Measurements from ENCODE around the gene ADCY9. TPM values are rescaled to one million over a fixed set of nuclear protein-coding genes. Genes with fewer than 3 reads are reported as not detected.
A peak's percentile ranks its signal among the peaks of the same experiment; 100 is the strongest.

ADCY9 gene
- total RNA-seq, 1 experiment from 2014 or later, result 9.8 TPM

DNA sequence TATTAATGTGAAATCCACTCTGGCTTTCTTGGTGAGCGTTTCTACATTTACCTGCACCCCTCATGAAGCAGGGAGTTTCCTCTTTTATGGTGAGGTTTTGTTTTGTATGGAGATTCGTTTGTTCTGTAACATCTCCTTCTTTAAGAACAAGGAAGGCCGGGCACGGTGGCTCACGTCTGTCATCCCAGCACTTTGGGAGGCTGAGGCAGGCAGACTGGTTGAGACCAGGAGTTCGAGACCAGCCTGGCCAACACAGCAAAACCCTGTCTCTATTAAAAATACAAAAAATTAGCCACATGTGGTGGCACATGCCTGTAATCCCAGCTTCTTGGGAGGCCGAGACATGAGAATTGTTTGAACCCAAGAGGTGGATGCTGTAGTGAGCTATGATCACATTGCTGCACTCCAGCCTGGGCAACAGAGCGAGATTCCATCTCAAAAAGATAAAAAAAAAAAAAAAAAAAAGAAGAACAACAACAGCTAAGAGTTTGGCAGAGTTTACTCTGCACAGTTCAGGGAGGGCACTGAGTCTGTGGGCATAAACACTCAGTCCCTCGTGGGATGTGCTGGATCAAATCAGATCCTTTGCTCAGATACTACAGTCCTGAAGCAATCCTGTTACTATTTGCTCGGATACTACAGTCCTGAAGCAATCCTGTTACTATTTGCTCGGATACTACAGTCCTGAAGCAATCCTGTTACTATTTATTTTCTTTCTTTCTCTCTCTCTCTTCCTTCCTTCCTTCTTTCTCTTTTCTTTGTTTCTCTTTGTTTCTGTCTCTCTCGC is 28.9 kb downstream of the ADCY9 start:
- no peaks in the 10 kb centered on the region for H3K9me2 ChIP-seq (ENCODE audit: insufficient read depth)
- H3K27ac ChIP-seq (ENCODE audit: low read depth, low read length), result no peak overlapping the region
- CTCF ChIA-PET, result no interaction called here
- H2AFZ ChIP-seq (ENCODE audit: low read depth, low read length, poor library complexity, severe bottlenecking), result no peak overlapping the region
- no peaks in the 10 kb centered on the region for H3K9me3 ChIP-seq (ENCODE audit: control insufficient read depth in 1 of 2, insufficient read depth in 1 of 2, low read depth in 1 of 2, low read length in 2 of 2)
- H3K79me2 ChIP-seq (ENCODE audit: insufficient read depth, low read length), result no peaks in the 10 kb centered on the region
- POLR2A ChIA-PET, result interaction anchor here (1.5 kb wide), 1 partner anchor 25 kb away, joined by 3 read pairs; no protein-coding TSS in a partner anchor
- no peaks in the 10 kb centered on the region for H4K20me1 ChIP-seq (ENCODE audit: insufficient read depth)
- no peaks in the 10 kb centered on the region for H3K27me3 ChIP-seq (ENCODE audit: insufficient read depth, low read length)
- peak overlapping the region; percentile 12; the same call in 1 of the 2 replicates for H3K4me2 ChIP-seq (ENCODE audit: low read length)
- H3K4me3 ChIP-seq (replicated peaks in 1 of 2; ENCODE audit: low read depth in 1 of 2, low read length in 2 of 2), result no peak overlapping the region
- H3K9ac ChIP-seq (ENCODE audit: low read length), result no peak overlapping the region
- peaks cover 20 to 23% of the 10 kb centered on the region in 2 experiments for H3K4me1 ChIP-seq (ENCODE audit: control insufficient read depth in 1 of 2, insufficient read depth in 2 of 2, low read length in 2 of 2)
- ATAC-seq (no peak), DNase-seq (ENCODE audit: low read depth, low spot score) (no peak)
- H3K36me3 ChIP-seq (ENCODE audit: control insufficient read depth in 1 of 2, insufficient read depth in 2 of 2, low read length in 2 of 2), result no peaks in the 10 kb centered on the region
- BruUV-seq (replicated peaks), result no TSS peak
- RAD21 ChIA-PET (ENCODE audit: low non-redundant PET in 1 of 2, low total read pairs in 2 of 2, uncharacterized antibody in 2 of 2, unreplicated experiment in 2 of 2), result interaction anchor here in 1 of 2 experiments (0.6 kb wide), 1 partner anchor 163 kb away, joined by 3 read pairs; no protein-coding TSS in a partner anchor
- intact Hi-C loops (cut with micrococcal nuclease), result no loop called here
- TF ChIP-seq, protein P1, sequence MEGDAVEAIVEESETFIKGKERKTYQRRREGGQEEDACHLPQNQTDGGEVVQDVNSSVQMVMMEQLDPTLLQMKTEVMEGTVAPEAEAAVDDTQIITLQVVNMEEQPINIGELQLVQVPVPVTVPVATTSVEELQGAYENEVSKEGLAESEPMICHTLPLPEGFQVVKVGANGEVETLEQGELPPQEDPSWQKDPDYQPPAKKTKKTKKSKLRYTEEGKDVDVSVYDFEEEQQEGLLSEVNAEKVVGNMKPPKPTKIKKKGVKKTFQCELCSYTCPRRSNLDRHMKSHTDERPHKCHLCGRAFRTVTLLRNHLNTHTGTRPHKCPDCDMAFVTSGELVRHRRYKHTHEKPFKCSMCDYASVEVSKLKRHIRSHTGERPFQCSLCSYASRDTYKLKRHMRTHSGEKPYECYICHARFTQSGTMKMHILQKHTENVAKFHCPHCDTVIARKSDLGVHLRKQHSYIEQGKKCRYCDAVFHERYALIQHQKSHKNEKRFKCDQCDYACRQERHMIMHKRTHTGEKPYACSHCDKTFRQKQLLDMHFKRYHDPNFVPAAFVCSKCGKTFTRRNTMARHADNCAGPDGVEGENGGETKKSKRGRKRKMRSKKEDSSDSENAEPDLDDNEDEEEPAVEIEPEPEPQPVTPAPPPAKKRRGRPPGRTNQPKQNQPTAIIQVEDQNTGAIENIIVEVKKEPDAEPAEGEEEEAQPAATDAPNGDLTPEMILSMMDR (IDR thresholded peaks at IDR 0.05 in 2 of 3, conservative IDR thresholded peaks at IDR 0.05 in 1 of 3; ENCODE audit: borderline replicate concordance in 1 of 3, insufficient read depth in 1 of 3, low read depth in 2 of 3, low read length in 2 of 3), result no peak
- no peak for TF ChIP-seq ZNF274 (IDR thresholded peaks at IDR 0.05; ENCODE audit: low read depth, low read length)
- TF ChIP-seq EZH2 (IDR thresholded peaks at IDR 0.05), result no peak
- no peak for TF ChIP-seq CEBPB (IDR thresholded peaks at IDR 0.05; ENCODE audit: low read depth)
- no peak for TF ChIP-seq ZFX (IDR thresholded peaks at IDR 0.05)
- TF ChIP-seq SP1 (IDR thresholded peaks at IDR 0.05; ENCODE audit: low read depth), result no peak
- no peak for TF ChIP-seq EZH2phosphoT487 (IDR thresholded peaks at IDR 0.05; ENCODE audit: borderline replicate concordance)
- TF ChIP-seq RAD21 (IDR thresholded peaks at IDR 0.05; ENCODE audit: low read depth), result no peak
- no peak for TF ChIP-seq TCF7L2 (IDR thresholded peaks at IDR 0.05; ENCODE audit: borderline replicate concordance, extremely low read depth, insufficient read depth, insufficient read length)
- TF ChIP-seq POLR2AphosphoS5 (IDR thresholded peaks at IDR 0.05; ENCODE audit: low read depth, low read length), result no peak
- TF ChIP-seq FOSL1 (IDR thresholded peaks at IDR 0.05; ENCODE audit: low read depth), result no peak
- no peak for TF ChIP-seq POLR2A (IDR thresholded peaks at IDR 0.05; ENCODE audit: borderline replicate concordance, extremely low read depth, insufficient read depth, insufficient read length)
- TF ChIP-seq SIN3A (IDR thresholded peaks at IDR 0.05; ENCODE audit: low read depth), result no peak
- TF ChIP-seq, protein P2, sequence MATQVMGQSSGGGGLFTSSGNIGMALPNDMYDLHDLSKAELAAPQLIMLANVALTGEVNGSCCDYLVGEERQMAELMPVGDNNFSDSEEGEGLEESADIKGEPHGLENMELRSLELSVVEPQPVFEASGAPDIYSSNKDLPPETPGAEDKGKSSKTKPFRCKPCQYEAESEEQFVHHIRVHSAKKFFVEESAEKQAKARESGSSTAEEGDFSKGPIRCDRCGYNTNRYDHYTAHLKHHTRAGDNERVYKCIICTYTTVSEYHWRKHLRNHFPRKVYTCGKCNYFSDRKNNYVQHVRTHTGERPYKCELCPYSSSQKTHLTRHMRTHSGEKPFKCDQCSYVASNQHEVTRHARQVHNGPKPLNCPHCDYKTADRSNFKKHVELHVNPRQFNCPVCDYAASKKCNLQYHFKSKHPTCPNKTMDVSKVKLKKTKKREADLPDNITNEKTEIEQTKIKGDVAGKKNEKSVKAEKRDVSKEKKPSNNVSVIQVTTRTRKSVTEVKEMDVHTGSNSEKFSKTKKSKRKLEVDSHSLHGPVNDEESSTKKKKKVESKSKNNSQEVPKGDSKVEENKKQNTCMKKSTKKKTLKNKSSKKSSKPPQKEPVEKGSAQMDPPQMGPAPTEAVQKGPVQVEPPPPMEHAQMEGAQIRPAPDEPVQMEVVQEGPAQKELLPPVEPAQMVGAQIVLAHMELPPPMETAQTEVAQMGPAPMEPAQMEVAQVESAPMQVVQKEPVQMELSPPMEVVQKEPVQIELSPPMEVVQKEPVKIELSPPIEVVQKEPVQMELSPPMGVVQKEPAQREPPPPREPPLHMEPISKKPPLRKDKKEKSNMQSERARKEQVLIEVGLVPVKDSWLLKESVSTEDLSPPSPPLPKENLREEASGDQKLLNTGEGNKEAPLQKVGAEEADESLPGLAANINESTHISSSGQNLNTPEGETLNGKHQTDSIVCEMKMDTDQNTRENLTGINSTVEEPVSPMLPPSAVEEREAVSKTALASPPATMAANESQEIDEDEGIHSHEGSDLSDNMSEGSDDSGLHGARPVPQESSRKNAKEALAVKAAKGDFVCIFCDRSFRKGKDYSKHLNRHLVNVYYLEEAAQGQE (IDR thresholded peaks at IDR 0.05; ENCODE audit: low read depth), result no peak
- TF ChIP-seq, protein P3, sequence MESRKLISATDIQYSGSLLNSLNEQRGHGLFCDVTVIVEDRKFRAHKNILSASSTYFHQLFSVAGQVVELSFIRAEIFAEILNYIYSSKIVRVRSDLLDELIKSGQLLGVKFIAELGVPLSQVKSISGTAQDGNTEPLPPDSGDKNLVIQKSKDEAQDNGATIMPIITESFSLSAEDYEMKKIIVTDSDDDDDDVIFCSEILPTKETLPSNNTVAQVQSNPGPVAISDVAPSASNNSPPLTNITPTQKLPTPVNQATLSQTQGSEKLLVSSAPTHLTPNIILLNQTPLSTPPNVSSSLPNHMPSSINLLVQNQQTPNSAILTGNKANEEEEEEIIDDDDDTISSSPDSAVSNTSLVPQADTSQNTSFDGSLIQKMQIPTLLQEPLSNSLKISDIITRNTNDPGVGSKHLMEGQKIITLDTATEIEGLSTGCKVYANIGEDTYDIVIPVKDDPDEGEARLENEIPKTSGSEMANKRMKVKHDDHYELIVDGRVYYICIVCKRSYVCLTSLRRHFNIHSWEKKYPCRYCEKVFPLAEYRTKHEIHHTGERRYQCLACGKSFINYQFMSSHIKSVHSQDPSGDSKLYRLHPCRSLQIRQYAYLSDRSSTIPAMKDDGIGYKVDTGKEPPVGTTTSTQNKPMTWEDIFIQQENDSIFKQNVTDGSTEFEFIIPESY (IDR thresholded peaks at IDR 0.05; ENCODE audit: extremely low read depth, insufficient replicate concordance, low read length), result no peak
- no peak for TF ChIP-seq JUND (IDR thresholded peaks at IDR 0.05)
- TF ChIP-seq ELF1 (IDR thresholded peaks at IDR 0.05; ENCODE audit: borderline replicate concordance, low read depth), result no peak
- TF ChIP-seq EGR1 (IDR thresholded peaks at IDR 0.05; ENCODE audit: low read depth), result no peak
- TF ChIP-seq, protein P4, sequence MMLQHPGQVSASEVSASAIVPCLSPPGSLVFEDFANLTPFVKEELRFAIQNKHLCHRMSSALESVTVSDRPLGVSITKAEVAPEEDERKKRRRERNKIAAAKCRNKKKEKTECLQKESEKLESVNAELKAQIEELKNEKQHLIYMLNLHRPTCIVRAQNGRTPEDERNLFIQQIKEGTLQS (IDR thresholded peaks at IDR 0.05), result no peak
- TF ChIP-seq, protein P5, sequence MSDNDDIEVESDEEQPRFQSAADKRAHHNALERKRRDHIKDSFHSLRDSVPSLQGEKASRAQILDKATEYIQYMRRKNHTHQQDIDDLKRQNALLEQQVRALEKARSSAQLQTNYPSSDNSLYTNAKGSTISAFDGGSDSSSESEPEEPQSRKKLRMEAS (IDR thresholded peaks at IDR 0.05), result no peak

Measured in HCT116 (cell line).